NCI-H1092 treated with DMSO at 0.1 percent for 48 hours (cell line): ENCODE data around the gene KLK14.

ENCODE experiments used
- DNase-seq: peaks from one replicate; lab custom pipeline; 2025; lab: John Stamatoyannopoulos, UW

The KLK14 gene

GRCh38 chr19:51040151-51040550 is 42.5 kb downstream of the KLK14 start:
- DNase-seq: no peak

- no peak for DNase-seq
Measured at GRCh38 chr19:51036519-51036918, 46.2 kb downstream of the KLK14 start.

- DNase-seq: no peak
Measured at GRCh38 chr19:51034704-51035103, 48.0 kb downstream of the KLK14 start, which contains the start of gene KLK12. KLK12 (minus strand) TSS chr19:51035002; CDS start chr19:51034621, 381 bp downstream.

GRCh38 chr19:51031880-51032225 is 50.8 kb downstream of the KLK14 start:
- DNase-seq: no peak

GRCh38 chr19:51031220-51031879 is 51.3 kb downstream of the KLK14 start:
- DNase-seq: no peak

- no peak for DNase-seq
Measured at GRCh38 chr19:51030631-51031030, 52.1 kb downstream of the KLK14 start.

- no peak for DNase-seq
Measured at GRCh38 chr19:51029718-51030117, 53.0 kb downstream of the KLK14 start.
